Neural cell (in vitro differentiated cells): Measurements from ENCODE around the gene CA5A.
"Not testable (repeated sequence)": the region's sequence is repeated elsewhere in the genome, so short reads cannot be mapped to it uniquely, and the experiment has no call there.

Experiments used
- MXI1 ChIP-seq: fragments of 450-650 bp; conservative IDR thresholded peaks from 2 replicates; pipeline ENCODE4 v1.6.1; 2014; ENCODE audit warnings: antibody characterized with exemption, mild to moderate bottlenecking; ENCODE audit not compliant: poor library complexity, severe bottlenecking
- TF ChIP-seq, protein P1 (sequence below): fragments of 450-650 bp; IDR thresholded peaks from 2 replicates; pipeline ENCODE4 v1.5.1; 2014; ENCODE audit warnings: antibody characterized with exemption, mild to moderate bottlenecking, moderate library complexity; ENCODE audit not compliant: poor library complexity, severe bottlenecking

DNA sequence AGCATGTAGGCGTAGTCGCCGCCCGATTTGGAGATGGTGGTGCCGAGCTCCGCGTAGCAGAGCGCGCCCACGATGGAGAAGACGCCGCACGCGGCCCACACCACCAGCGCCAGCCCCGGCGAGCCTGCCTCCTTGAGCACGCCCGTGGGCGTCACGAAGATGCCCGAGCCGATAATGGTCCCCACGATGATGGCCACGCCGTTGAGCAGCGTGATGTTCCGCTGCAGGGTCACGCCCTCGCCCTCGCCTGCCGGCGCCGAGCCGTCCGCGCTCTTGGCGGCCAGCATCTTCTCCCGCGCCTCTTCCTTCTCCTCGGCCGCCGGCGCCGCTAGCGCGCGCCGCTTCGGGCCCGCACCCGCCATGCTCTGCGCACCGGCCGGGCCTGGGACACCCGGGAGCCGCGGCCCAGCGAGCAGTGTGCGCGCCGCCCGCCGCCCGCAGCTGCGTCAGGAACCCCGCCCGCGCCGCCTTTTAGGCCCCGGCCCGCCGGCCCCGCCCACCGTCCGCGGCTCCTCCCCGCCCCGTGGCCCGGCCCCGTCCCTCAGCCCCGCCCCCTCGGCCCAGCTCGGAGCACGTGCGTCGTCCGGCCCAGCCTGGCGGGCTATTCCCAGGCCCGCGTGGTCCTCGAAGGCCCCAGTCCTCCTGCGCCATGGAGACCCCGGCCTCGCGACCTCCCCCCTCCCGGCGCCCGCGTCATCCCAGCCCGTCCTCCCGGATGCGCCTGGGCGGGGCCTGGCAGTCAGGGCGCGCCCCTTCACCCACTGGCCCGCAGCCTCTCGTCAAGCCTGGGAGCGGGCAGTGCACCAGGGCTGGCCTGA, 67.1 kb downstream of the CA5A start, which contains the start of gene SLC7A5:
- TF ChIP-seq, protein P1, sequence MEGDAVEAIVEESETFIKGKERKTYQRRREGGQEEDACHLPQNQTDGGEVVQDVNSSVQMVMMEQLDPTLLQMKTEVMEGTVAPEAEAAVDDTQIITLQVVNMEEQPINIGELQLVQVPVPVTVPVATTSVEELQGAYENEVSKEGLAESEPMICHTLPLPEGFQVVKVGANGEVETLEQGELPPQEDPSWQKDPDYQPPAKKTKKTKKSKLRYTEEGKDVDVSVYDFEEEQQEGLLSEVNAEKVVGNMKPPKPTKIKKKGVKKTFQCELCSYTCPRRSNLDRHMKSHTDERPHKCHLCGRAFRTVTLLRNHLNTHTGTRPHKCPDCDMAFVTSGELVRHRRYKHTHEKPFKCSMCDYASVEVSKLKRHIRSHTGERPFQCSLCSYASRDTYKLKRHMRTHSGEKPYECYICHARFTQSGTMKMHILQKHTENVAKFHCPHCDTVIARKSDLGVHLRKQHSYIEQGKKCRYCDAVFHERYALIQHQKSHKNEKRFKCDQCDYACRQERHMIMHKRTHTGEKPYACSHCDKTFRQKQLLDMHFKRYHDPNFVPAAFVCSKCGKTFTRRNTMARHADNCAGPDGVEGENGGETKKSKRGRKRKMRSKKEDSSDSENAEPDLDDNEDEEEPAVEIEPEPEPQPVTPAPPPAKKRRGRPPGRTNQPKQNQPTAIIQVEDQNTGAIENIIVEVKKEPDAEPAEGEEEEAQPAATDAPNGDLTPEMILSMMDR, result not testable (repeated sequence)
- not testable (repeated sequence) for TF ChIP-seq MXI1
